HG02973 (cell line): ENCODE data around the gene FAF2.
"Not testable (repeated sequence)": the region's sequence is repeated elsewhere in the genome, so short reads cannot be mapped to it uniquely, and the experiment has no call there.

Experiments used
- ATAC-seq: cut with Tn5 transposase; IDR thresholded peaks from one replicate; pipeline ENCODE4 v1.9.1; 2021; ENCODE audit warnings: moderate library complexity; ENCODE audit not compliant: unreplicated experiment

Gene FAF2

GRCh38 chr5:176454724-176455394 lies 6.7 kb downstream of the FAF2 start:
- ATAC-seq: no peak

- no peak for ATAC-seq
These were observed 10.8 kb downstream of the FAF2 start for GRCh38 chr5:176458904-176459561.

GRCh38 chr5:176461349-176461748 lies 13.2 kb downstream of the FAF2 start:
- ATAC-seq: no peak

- ATAC-seq: no peak
These were observed 15.1 kb downstream of the FAF2 start for GRCh38 chr5:176463113-176463764.

GRCh38 chr5:176466245-176466871 lies 18.2 kb downstream of the FAF2 start:
- no peak for ATAC-seq

- ATAC-seq: no peak
These were observed 21.1 kb downstream of the FAF2 start for GRCh38 chr5:176469296-176469695.

- no peak for ATAC-seq
These were observed 22.4 kb downstream of the FAF2 start for GRCh38 chr5:176470539-176470938.

GRCh38 chr5:176471098-176471497 lies 22.9 kb downstream of the FAF2 start:
- ATAC-seq: no peak

GRCh38 chr5:176473335-176474006 lies 25.3 kb downstream of the FAF2 start:
- no peak for ATAC-seq

- no peak for ATAC-seq
These were observed 26.3 kb downstream of the FAF2 start for GRCh38 chr5:176474476-176474875.

GRCh38 chr5:176481711-176482110 lies 33.5 kb downstream of the FAF2 start:
- no peak for ATAC-seq

GRCh38 chr5:176485176-176485575 lies 37.0 kb downstream of the FAF2 start:
- no peak for ATAC-seq

GRCh38 chr5:176486189-176486757 lies 38.1 kb downstream of the FAF2 start:
- ATAC-seq: no peak

- not testable (repeated sequence) for ATAC-seq
These were observed 39.0 kb downstream of the FAF2 start for GRCh38 chr5:176487160-176487559.

GRCh38 chr5:176489077-176489476 lies 40.9 kb downstream of the FAF2 start:
- no peak for ATAC-seq

- ATAC-seq: no peak
These were observed 42.1 kb downstream of the FAF2 start for GRCh38 chr5:176490301-176490700.

- no peak for ATAC-seq
These were observed 42.9 kb downstream of the FAF2 start for GRCh38 chr5:176491101-176491502.

- no peak for ATAC-seq
These were observed 43.7 kb downstream of the FAF2 start for GRCh38 chr5:176491901-176492300.

- no peak for ATAC-seq
These were observed 44.2 kb downstream of the FAF2 start for GRCh38 chr5:176492431-176492830.

- no peak for ATAC-seq
These were observed 49.7 kb downstream of the FAF2 start for GRCh38 chr5:176497852-176498251.

GRCh38 chr5:176499273-176499672 lies 51.1 kb downstream of the FAF2 start:
- ATAC-seq: no peak
